WTC11 (cell line): Measurements from ENCODE around the gene SLC39A5. TPM values are rescaled to one million over a fixed set of nuclear protein-coding genes. Genes with fewer than 3 reads are reported as not detected.
A peak's percentile ranks its signal among the peaks of the same experiment; 100 is the strongest.

Experiments
- ATAC-seq: fragments of 200-7000 bp; cut with Tn5 transposase; 2 replicates; pipeline ENCODE4 v1.10.0; 2021; ENCODE audit warnings: mild to moderate bottlenecking, moderate library complexity
- CTCF ChIA-PET: fragments of 300-600 bp; sonication (Branson Sonifier 250); formaldehyde crosslinking; loops from one replicate; lab custom pipeline; 2021; ENCODE audit warnings: antibody characterized with exemption; lab: Charles Lee
- POLR2A ChIA-PET: fragments of 350-600 bp; sonication (Branson Sonifier 250); formaldehyde crosslinking; loops from one replicate; lab custom pipeline; 2021; ENCODE audit warnings: antibody characterized with exemption; lab: Charles Lee
- DNase-seq: peaks from one replicate; pipeline ENCODE4 v3.0.0; 2021; ENCODE audit warnings: low spot score
- H3K27ac Mint-ChIP-seq: 2 replicates; pipeline ENCODE4 v1.8.0; 2021; ENCODE audit warnings: mixed read lengths
- H3K27me3 Mint-ChIP-seq: 2 replicates; pipeline ENCODE4 v1.8.0; 2021; ENCODE audit warnings: low read depth, mild to moderate bottlenecking, moderate library complexity, mixed read lengths
- H3K36me3 Mint-ChIP-seq: 2 replicates; pipeline ENCODE4 v1.8.0; 2021; ENCODE audit warnings: mixed read lengths
- H3K4me1 Mint-ChIP-seq: 2 replicates; pipeline ENCODE4 v1.8.0; 2022; ENCODE audit warnings: mixed read lengths
- H3K4me3 Mint-ChIP-seq: 2 replicates; pipeline ENCODE4 v1.8.0; 2021; ENCODE audit warnings: mild to moderate bottlenecking, moderate library complexity, mixed read lengths
- H3K9me3 Mint-ChIP-seq: 2 replicates; pipeline ENCODE4 v1.8.0; 2021; ENCODE audit warnings: mixed read lengths
- AR ChIP-seq: fragments of 250-450 bp; sonication (Bioruptor Pico); IDR thresholded peaks from 2 replicates; pipeline ENCODE4 v1.9.0; 2021; ENCODE audit warnings: mild to moderate bottlenecking
- CBFB ChIP-seq: sonication (generic); formaldehyde crosslinking; IDR thresholded peaks from 2 replicates; pipeline ENCODE4 v1.8.1; 2022; ENCODE audit warnings: mild to moderate bottlenecking, low read depth, missing genetic modification reagents
- CDX4 ChIP-seq: fragments of 250-450 bp; sonication (Bioruptor Pico); IDR thresholded peaks from 2 replicates; pipeline ENCODE4 v1.9.0; 2021; ENCODE audit warnings: moderate library complexity, mild to moderate bottlenecking, inconsistent platforms, borderline replicate concordance
- E2F5 ChIP-seq: sonication (generic); formaldehyde crosslinking; IDR thresholded peaks from 2 replicates; pipeline ENCODE4 v1.8.1; 2022; ENCODE audit warnings: mild to moderate bottlenecking, moderate library complexity, missing genetic modification reagents
- ELF4 ChIP-seq: sonication (generic); formaldehyde crosslinking; IDR thresholded peaks from 2 replicates; pipeline ENCODE4 v1.8.1; 2022; ENCODE audit warnings: low read depth, mild to moderate bottlenecking, moderate library complexity, missing genetic modification reagents
- ERG ChIP-seq: fragments of 250-450 bp; sonication (Bioruptor Pico); IDR thresholded peaks from 2 replicates; pipeline ENCODE4 v1.8.0; 2021; ENCODE audit warnings: mild to moderate bottlenecking
- FOXK1 ChIP-seq: sonication (generic); formaldehyde crosslinking; IDR thresholded peaks from 2 replicates; pipeline ENCODE4 v1.8.0; 2022; ENCODE audit warnings: mild to moderate bottlenecking, moderate library complexity, missing genetic modification reagents
- FOXP1 ChIP-seq: sonication (generic); formaldehyde crosslinking; IDR thresholded peaks from 2 replicates; pipeline ENCODE4 v1.8.0; 2022; ENCODE audit warnings: missing genetic modification reagents, mild to moderate bottlenecking, moderate library complexity, borderline replicate concordance
- IRF1 ChIP-seq: sonication (generic); formaldehyde crosslinking; IDR thresholded peaks from 2 replicates; pipeline ENCODE4 v1.8.0; 2023; ENCODE audit warnings: missing genetic modification reagents
- NFYB ChIP-seq: sonication (generic); formaldehyde crosslinking; conservative IDR thresholded peaks from 2 replicates; pipeline ENCODE4 v1.8.0; 2022; ENCODE audit warnings: low read depth, missing genetic modification reagents
- PRDM15 ChIP-seq: sonication (generic); formaldehyde crosslinking; IDR thresholded peaks from 2 replicates; pipeline ENCODE4 v1.8.0; 2022; ENCODE audit warnings: missing genetic modification reagents
- SOX15 ChIP-seq: fragments of 250-450 bp; sonication (Bioruptor Pico); IDR thresholded peaks from 2 replicates; pipeline ENCODE4 v1.9.0; 2021; ENCODE audit warnings: mild to moderate bottlenecking
- TP53 ChIP-seq: sonication (generic); formaldehyde crosslinking; IDR thresholded peaks from 2 replicates; pipeline ENCODE4 v1.8.1; 2023; ENCODE audit warnings: mild to moderate bottlenecking, missing genetic modification reagents
- ZNF263 ChIP-seq: sonication (generic); formaldehyde crosslinking; IDR thresholded peaks from 2 replicates; pipeline ENCODE4 v1.8.1; 2022; ENCODE audit warnings: low read depth, mild to moderate bottlenecking, moderate library complexity, missing genetic modification reagents
- total RNA-seq: library from RNA; stranded (reverse); gene quantifications from 3 replicates; pipeline ENCODE4 v1.2.3, GENCODE V29; 2021

Gene SLC39A5
- total RNA-seq, 1 experiment from 2014 or later = 0.26 TPM

- no peak for TF ChIP-seq PRDM15 (CRISPR knock-in tag)
- no peak for TF ChIP-seq NFYB
- no peak for TF ChIP-seq E2F5 (CRISPR knock-in tag)
- no peak for TF ChIP-seq CDX4 (CRISPR knock-in tag)
- no peak for TF ChIP-seq TP53
- TF ChIP-seq SOX15 (CRISPR knock-in tag) = no peak
- TF ChIP-seq CBFB = no peak
These were observed 24.4 kb upstream of the SLC39A5 start (continued) for GRCh38 chr12:56205445-56205844.

- ChIA-PET POLR2A (interaction anchor here (0.6 to 1.5 kb wide), 4 partner anchors 15 to 88 kb away, joined by 3 to 13 read pairs (median 3); partner anchors contain the start of genes RNF41, SMARCC2 and ZC3H10), CTCF (interaction anchor here (0.5 to 6.2 kb wide), 36 partner anchors 10 to 285 kb away, joined by 3 to 102 read pairs (median 6); partner anchors contain the start of genes ANKRD52, COQ10A, ESYT1 and IL23A)
- Mint-ChIP-seq H3K9me3 (no peaks in the 10 kb centered on the region), H3K4me1 (no peaks in the 10 kb centered on the region), H3K4me3 (no peak overlapping the region), H3K36me3 (peaks cover 58% of the 10 kb centered on the region), H3K27ac (peak overlapping the region; percentile 90), H3K27me3 (no peaks in the 10 kb centered on the region)
- DNase-seq = peak; percentile 83
- TF ChIP-seq ELF4 (CRISPR knock-in tag) (no peak), FOXP1 (0 out of 2 replicates have a peak, but pooled peaks have one; percentile 43), IRF1 (no peak), ZNF263 (CRISPR knock-in tag) (0 out of 2 replicates have a peak, but pooled peaks have one; percentile 21), FOXK1 (peak; percentile 32; the same call in 1 of the 2 replicates), AR (no peak), TP53 (no peak), ERG (CRISPR knock-in tag) (no peak)
- peak; percentile 96 for ATAC-seq
These were observed 23.2 kb upstream of the SLC39A5 start for GRCh38 chr12:56206452-56207166.
